Liver (tissue), 3 donors: ENCODE results near the gene ARHGEF1.

ENCODE experiments used
- ATF3 ChIP-seq: IDR thresholded peaks from 2 replicates; pipeline ENCODE4 v1.6.1; 2016; ENCODE audit warnings: antibody characterized with exemption
- CTCF ChIP-seq: fragments of 150-350 bp; IDR thresholded peaks from 2 replicates; pipeline ENCODE4 v1.5.1; 2017; ENCODE audit warnings: improper control_type of control experiment, low read depth, low read length; ENCODE audit not compliant: missing input control
- EGR1 ChIP-seq, 2 donors: IDR thresholded peaks; 2 replicates each; pipeline ENCODE4 v1.6.1; 2016 to 2018; ENCODE audit warnings: antibody characterized with exemption in 2 of 2, low read depth in 2 of 2
- GABPA ChIP-seq, 2 donors: IDR thresholded peaks in 1 of 2; conservative IDR thresholded peaks in 1 of 2; 2 replicates each; pipeline ENCODE4 v1.6.1; 2016; ENCODE audit warnings: antibody characterized with exemption in 2 of 2, mild to moderate bottlenecking in 1 of 2, moderate library complexity in 1 of 2
- HNF4G ChIP-seq: IDR thresholded peaks from 2 replicates; pipeline ENCODE4 v1.6.1; 2016; ENCODE audit warnings: antibody characterized with exemption
- JUND ChIP-seq, 2 donors: IDR thresholded peaks; 2 replicates each; pipeline ENCODE4 v1.6.1; 2016; ENCODE audit warnings: antibody characterized with exemption in 2 of 2
- MAX ChIP-seq: IDR thresholded peaks from 2 replicates; pipeline ENCODE4 v1.6.1; 2016; ENCODE audit warnings: antibody characterized with exemption
- NR2F2 ChIP-seq: IDR thresholded peaks from 2 replicates; pipeline ENCODE4 v1.6.1; 2016; ENCODE audit warnings: antibody characterized with exemption
- RAD21 ChIP-seq, 2 donors: IDR thresholded peaks; 2 replicates each; pipeline ENCODE4 v1.6.1; 2016; ENCODE audit warnings: antibody characterized with exemption in 2 of 2, mild to moderate bottlenecking in 2 of 2
- REST ChIP-seq: IDR thresholded peaks from 2 replicates; pipeline ENCODE4 v1.6.1; 2016; ENCODE audit warnings: antibody characterized with exemption, mild to moderate bottlenecking
- RXRA ChIP-seq, 2 donors: IDR thresholded peaks; 2 replicates each; pipeline ENCODE4 v1.6.1; 2017 to 2018; ENCODE audit warnings: antibody characterized with exemption in 2 of 2, mild to moderate bottlenecking in 1 of 2
- SP1 ChIP-seq: IDR thresholded peaks from 2 replicates; pipeline ENCODE4 v1.6.1; 2018; ENCODE audit warnings: antibody characterized with exemption, mild to moderate bottlenecking
- TAF1 ChIP-seq: conservative IDR thresholded peaks from 2 replicates; pipeline ENCODE4 v1.6.1; 2016; ENCODE audit warnings: antibody characterized with exemption, mild to moderate bottlenecking
- YY1 ChIP-seq: IDR thresholded peaks from 2 replicates; pipeline ENCODE4 v1.6.1; 2016; ENCODE audit warnings: antibody characterized with exemption, mild to moderate bottlenecking
- donor health status: healthy.
- donor health status: healthy.

- no peak for TF ChIP-seq EGR1 (IDR thresholded peaks at IDR 0.05; ENCODE audit: low read depth in 2 of 2)
- no peak for TF ChIP-seq CTCF
- TF ChIP-seq JUND (IDR thresholded peaks at IDR 0.05): no peak
- TF ChIP-seq GABPA (IDR thresholded peaks at IDR 0.05 in 1 of 2, conservative IDR thresholded peaks at IDR 0.05 in 1 of 2): no peak
- TF ChIP-seq ATF3: no peak
- TF ChIP-seq MAX: no peak
- TF ChIP-seq TAF1: no peak
- no peak for TF ChIP-seq NR2F2
- TF ChIP-seq RAD21 (IDR thresholded peaks at IDR 0.05): no peak
- TF ChIP-seq YY1: no peak
- TF ChIP-seq SP1: no peak
- no peak for TF ChIP-seq RXRA (IDR thresholded peaks at IDR 0.05)
- no peak for TF ChIP-seq REST
- no peak for TF ChIP-seq HNF4G
Measured at GRCh38 chr19:41928754-41929535, 46.0 kb downstream of the ARHGEF1 start.
